Loucy (cell line): ENCODE results near the gene GP5.

Source experiments
- H2AFZ ChIP-seq: fragments of 200-600 bp; sonication (generic); 2 replicates; pipeline ENCODE4 v1.6.0; 2016; ENCODE audit warnings: antibody characterized with exemption, mild to moderate bottlenecking, low read length, moderate library complexity
- H3F3A ChIP-seq: fragments of 200-600 bp; 2 replicates; pipeline ENCODE4 v1.6.0; 2016; ENCODE audit warnings: antibody characterized with exemption, low read depth, mild to moderate bottlenecking
- H3K27me3 ChIP-seq: fragments of 200-600 bp; sonication (generic); 2 replicates; pipeline ENCODE4 v1.6.1; 2014; ENCODE audit warnings: low read length, mild to moderate bottlenecking; ENCODE audit not compliant: insufficient read depth, poor library complexity, severe bottlenecking
- H3K36me3 ChIP-seq: fragments of 200-600 bp; sonication (generic); 2 replicates; pipeline ENCODE4 v1.6.1; 2016; ENCODE audit warnings: low read length; ENCODE audit not compliant: insufficient read depth
- H3K4me1 ChIP-seq: fragments of 200-600 bp; sonication (generic); 2 replicates; pipeline ENCODE4 v1.5.1; 2014; ENCODE audit warnings: low read length, mild to moderate bottlenecking; ENCODE audit not compliant: insufficient read depth, poor library complexity, severe bottlenecking
- H3K4me2 ChIP-seq: fragments of 200-600 bp; sonication (generic); 2 replicates; pipeline ENCODE4 v1.6.0; 2014; ENCODE audit warnings: antibody characterized with exemption, low read length, low read depth, mild to moderate bottlenecking; ENCODE audit not compliant: poor library complexity, severe bottlenecking
- H3K4me3 ChIP-seq: fragments of 200-600 bp; sonication (generic); 2 replicates; pipeline ENCODE4 v1.5.1; 2014; ENCODE audit warnings: low read length, mild to moderate bottlenecking, mixed read lengths; ENCODE audit not compliant: poor library complexity, severe bottlenecking
- H3K79me2 ChIP-seq: fragments of 200-600 bp; sonication (generic); 2 replicates; pipeline ENCODE4 v1.6.1; 2014; ENCODE audit warnings: low read length; ENCODE audit not compliant: insufficient read depth
- H3K9ac ChIP-seq: fragments of 200-600 bp; sonication (generic); 2 replicates; pipeline ENCODE4 v1.6.0; 2014; ENCODE audit warnings: mild to moderate bottlenecking, low read depth, low read length, moderate library complexity; ENCODE audit not compliant: poor library complexity, severe bottlenecking
- H3K9me2 ChIP-seq: fragments of 200-600 bp; sonication (generic); replicated peaks from 2 replicates; pipeline ENCODE4 v1.6.1; 2016; ENCODE audit warnings: low read depth, low read length, mixed read lengths
- H3K9me3 ChIP-seq: fragments of 200-600 bp; sonication (generic); 2 replicates; pipeline ENCODE4 v1.6.1; 2014; ENCODE audit warnings: mild to moderate bottlenecking, antibody characterized with exemption, low read length, low read depth; ENCODE audit not compliant: insufficient read depth
- H4K20me1 ChIP-seq: fragments of 200-600 bp; sonication (generic); 2 replicates; pipeline ENCODE4 v1.6.0; 2014; ENCODE audit warnings: antibody characterized with exemption, low read length, mild to moderate bottlenecking; ENCODE audit not compliant: insufficient read depth, poor library complexity, severe bottlenecking
- EZH2phosphoT487 ChIP-seq: fragments of 200-600 bp; IDR thresholded peaks from 2 replicates; pipeline ENCODE4 v1.6.1; 2018; ENCODE audit warnings: antibody characterized with exemption, mild to moderate bottlenecking, moderate library complexity, borderline replicate concordance
- TF ChIP-seq, protein P1 (sequence below): fragments of 200-600 bp; sonication (generic); conservative IDR thresholded peaks from 2 replicates; pipeline ENCODE4 v1.5.1; 2014; ENCODE audit warnings: mild to moderate bottlenecking, antibody characterized with exemption, low read length

Gene GP5

DNA sequence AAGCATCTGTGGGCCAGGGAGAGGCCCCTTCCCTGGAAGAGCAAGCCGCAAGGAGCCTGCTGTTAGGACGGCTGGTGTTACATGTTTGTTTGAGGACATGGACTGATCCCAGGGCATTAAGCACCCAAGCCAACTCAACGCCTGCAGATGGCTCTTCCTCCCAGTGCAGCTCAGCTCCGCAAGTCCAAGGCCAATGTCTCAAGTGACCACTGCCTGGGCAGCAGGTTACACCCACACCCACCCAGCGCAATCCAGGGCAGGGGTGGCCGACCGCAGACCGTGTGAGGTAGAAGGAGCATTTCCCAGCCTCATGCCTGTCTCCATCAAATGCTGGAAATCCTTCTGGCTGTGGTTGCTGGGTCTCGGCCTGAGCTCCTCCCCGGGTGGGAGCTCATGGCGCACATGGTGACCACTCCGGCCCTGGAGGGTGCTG lies 14.5 kb downstream of the GP5 start:
- no peak overlapping the region for H2AFZ ChIP-seq
- no peaks in the 10 kb centered on the region for H3K36me3 ChIP-seq
- H3K4me3 ChIP-seq: no peak overlapping the region
- no peaks in the 10 kb centered on the region for H3F3A ChIP-seq
- no peaks in the 10 kb centered on the region for H3K27me3 ChIP-seq
- H3K9me3 ChIP-seq: no peaks in the 10 kb centered on the region
- no peak overlapping the region for H3K4me2 ChIP-seq
- TF ChIP-seq, protein P1, sequence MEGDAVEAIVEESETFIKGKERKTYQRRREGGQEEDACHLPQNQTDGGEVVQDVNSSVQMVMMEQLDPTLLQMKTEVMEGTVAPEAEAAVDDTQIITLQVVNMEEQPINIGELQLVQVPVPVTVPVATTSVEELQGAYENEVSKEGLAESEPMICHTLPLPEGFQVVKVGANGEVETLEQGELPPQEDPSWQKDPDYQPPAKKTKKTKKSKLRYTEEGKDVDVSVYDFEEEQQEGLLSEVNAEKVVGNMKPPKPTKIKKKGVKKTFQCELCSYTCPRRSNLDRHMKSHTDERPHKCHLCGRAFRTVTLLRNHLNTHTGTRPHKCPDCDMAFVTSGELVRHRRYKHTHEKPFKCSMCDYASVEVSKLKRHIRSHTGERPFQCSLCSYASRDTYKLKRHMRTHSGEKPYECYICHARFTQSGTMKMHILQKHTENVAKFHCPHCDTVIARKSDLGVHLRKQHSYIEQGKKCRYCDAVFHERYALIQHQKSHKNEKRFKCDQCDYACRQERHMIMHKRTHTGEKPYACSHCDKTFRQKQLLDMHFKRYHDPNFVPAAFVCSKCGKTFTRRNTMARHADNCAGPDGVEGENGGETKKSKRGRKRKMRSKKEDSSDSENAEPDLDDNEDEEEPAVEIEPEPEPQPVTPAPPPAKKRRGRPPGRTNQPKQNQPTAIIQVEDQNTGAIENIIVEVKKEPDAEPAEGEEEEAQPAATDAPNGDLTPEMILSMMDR: no peak
- TF ChIP-seq EZH2phosphoT487: no peak
- no peaks in the 10 kb centered on the region for H3K79me2 ChIP-seq
- no peaks in the 10 kb centered on the region for H4K20me1 ChIP-seq
- H3K9me2 ChIP-seq: no peaks in the 10 kb centered on the region
- no peak overlapping the region for H3K9ac ChIP-seq
- peaks cover 2% of the 10 kb centered on the region for H3K4me1 ChIP-seq

DNA sequence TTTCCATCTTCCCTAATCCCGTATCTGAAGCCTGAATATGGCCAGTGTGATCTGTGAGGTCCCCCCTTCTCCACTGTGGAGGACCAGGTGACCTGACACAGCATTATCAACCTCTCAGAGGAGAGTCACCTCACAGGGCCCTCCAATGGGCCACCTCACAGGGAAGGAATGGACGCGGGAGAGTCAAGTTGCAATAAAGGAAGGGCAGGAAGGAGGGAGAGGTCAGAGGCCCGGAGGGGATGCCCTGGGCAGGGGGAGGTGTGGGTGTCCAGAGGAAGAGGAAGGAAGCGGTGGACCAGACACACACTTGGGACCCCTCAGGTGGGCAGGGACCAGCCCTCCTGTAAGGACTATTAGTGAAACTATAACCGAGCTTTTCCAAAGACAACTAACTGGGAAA lies 14.9 kb downstream of the GP5 start:
- Histone ChIP-seq H3K9ac (no peak overlapping the region), H2AFZ (no peak overlapping the region), H3K9me3 (no peaks in the 10 kb centered on the region)

DNA sequence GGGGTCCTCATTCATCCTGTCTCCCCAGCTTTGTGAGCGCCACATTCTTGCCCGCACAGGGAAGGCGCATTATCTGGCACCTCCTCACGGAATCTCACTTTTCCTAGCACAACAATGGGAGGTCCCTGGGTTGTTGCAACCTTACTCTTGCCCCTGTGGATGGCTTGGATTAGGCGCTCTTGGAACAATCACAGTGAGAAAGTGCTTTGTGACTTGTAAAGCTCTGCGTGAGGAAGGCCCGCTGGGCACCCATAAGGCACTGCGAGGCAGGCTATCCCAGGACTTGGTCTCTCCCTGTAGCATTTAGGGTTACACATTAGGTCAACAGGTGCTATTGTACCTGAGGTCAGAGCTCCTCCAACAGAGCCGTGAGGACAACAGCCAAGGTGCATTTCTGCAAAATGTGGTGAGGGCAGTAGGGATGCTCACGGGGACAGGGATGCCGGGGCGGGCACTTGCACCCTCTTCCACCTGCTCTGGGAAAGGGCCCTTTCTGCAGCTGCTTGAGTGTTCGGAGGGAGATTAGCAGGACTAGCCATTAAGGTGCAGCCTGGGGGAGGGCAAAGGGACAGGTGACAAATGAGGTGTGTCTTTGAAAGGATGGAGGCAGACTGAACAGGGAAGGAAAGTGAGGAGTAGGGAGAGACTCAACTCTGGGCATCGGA lies 15.7 kb downstream of the GP5 start:
- Histone ChIP-seq H3K4me3 (no peak overlapping the region), H3K4me2 (no peak overlapping the region), H2AFZ (no peak overlapping the region), H3K4me1 (peaks cover 2% of the 10 kb centered on the region), H3K9me3 (no peaks in the 10 kb centered on the region), H3K36me3 (no peaks in the 10 kb centered on the region), H3K9ac (no peak overlapping the region), H3F3A (no peaks in the 10 kb centered on the region), H3K79me2 (no peaks in the 10 kb centered on the region), H3K9me2 (no peaks in the 10 kb centered on the region), H4K20me1 (no peaks in the 10 kb centered on the region), H3K27me3 (no peaks in the 10 kb centered on the region)
- no peak for TF ChIP-seq EZH2phosphoT487
- TF ChIP-seq, protein P1: no peak

More for the DNA sequence above, 14.9 kb downstream of the GP5 start:
- Histone ChIP-seq H3F3A (no peaks in the 10 kb centered on the region), H3K9me2 (no peaks in the 10 kb centered on the region), H3K4me1 (peaks cover 2% of the 10 kb centered on the region), H3K4me3 (no peak overlapping the region), H3K4me2 (no peak overlapping the region), H4K20me1 (no peaks in the 10 kb centered on the region), H3K27me3 (no peaks in the 10 kb centered on the region), H3K79me2 (no peaks in the 10 kb centered on the region), H3K36me3 (no peaks in the 10 kb centered on the region)
- TF ChIP-seq EZH2phosphoT487: no peak
- TF ChIP-seq, protein P1: no peak
